ENCODE measurements around the gene GREM2.

DNA sequence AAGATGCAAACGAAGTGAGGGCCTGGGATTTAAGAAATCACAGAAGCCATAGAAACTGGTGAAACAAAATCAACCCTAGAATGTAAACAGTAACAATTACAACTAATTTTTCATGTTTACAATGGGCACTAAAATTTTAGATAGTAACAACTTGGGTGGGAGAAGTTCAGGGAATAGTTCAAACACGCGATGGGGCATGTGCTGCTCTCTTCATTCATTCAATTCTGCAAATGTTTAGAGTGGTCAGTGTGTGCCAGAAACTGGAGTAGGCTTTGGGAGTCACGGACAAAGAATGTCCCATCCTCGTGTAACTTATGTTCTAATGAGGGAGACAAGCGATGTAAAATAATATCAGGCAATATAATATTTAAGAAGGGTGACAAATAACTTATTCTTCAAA is 133.4 kb downstream of the GREM2 start:
- TF ChIP-seq TAF1 (IDR thresholded peaks at IDR 0.05; ENCODE audit: borderline replicate concordance, low read depth, low read length) (no peak), ZNF384 (IDR thresholded peaks at IDR 0.05; ENCODE audit: borderline replicate concordance, low read depth, low read length) (no peak)

All from GM12878 (cell line).